ENCODE results near the gene LTF.
"Not testable (repeated sequence)": the region's sequence is repeated elsewhere in the genome, so short reads cannot be mapped to it uniquely, and the experiment has no call there.

Gene LTF

GRCh38 chr3:46464326-46465195 is at the start of gene LTF:
Gene LTF, minus strand, starts transcription at chr3:46464905. Its CDS starts 38 bp downstream, at chr3:46464867.
- DNase-seq: no peak

- DNase-seq: no peak
These were observed 47.6 kb upstream of the LTF start for GRCh38 chr3:46512191-46512749.

- DNase-seq: no peak
These were observed 45.0 kb upstream of the LTF start for GRCh38 chr3:46509661-46510187.

GRCh38 chr3:46508850-46509591 is 44.3 kb upstream of the LTF start:
- no peak for DNase-seq

- no peak for DNase-seq
These were observed 41.8 kb upstream of the LTF start for GRCh38 chr3:46506526-46506925.

GRCh38 chr3:46505953-46506352 is 41.2 kb upstream of the LTF start:
- no peak for DNase-seq

GRCh38 chr3:46504789-46505188 is 40.1 kb upstream of the LTF start:
- peak; percentile 2 for DNase-seq

GRCh38 chr3:46503200-46503874 is 38.6 kb upstream of the LTF start:
- no peak for DNase-seq

- no peak for DNase-seq
These were observed 37.0 kb upstream of the LTF start for GRCh38 chr3:46501702-46502101.

- no peak for DNase-seq
These were observed 36.2 kb upstream of the LTF start for GRCh38 chr3:46500656-46501635.

- no peak for DNase-seq
These were observed 34.3 kb upstream of the LTF start for GRCh38 chr3:46498916-46499519.

GRCh38 chr3:46497556-46498265 is 33.0 kb upstream of the LTF start, which contains the start of gene RTP3:
Gene RTP3, plus strand, starts transcription at chr3:46497976. Its CDS starts 87 bp downstream, at chr3:46498063.
- DNase-seq: no peak

- peak; percentile 51 for DNase-seq
These were observed 32.2 kb upstream of the LTF start for GRCh38 chr3:46496746-46497555.

- DNase-seq: no peak
These were observed 31.3 kb upstream of the LTF start for GRCh38 chr3:46495901-46496456.

- not testable (repeated sequence) for DNase-seq
These were observed 29.8 kb upstream of the LTF start for GRCh38 chr3:46494491-46494890.

GRCh38 chr3:46492890-46493547 is 28.3 kb upstream of the LTF start:
- DNase-seq: no peak

- no peak for DNase-seq
These were observed 26.7 kb upstream of the LTF start for GRCh38 chr3:46491089-46492070.
